ENCODE data around the gene SVOPL. TPM values are rescaled to one million over a fixed set of nuclear protein-coding genes. Genes with fewer than 3 reads are reported as not detected.

Gene SVOPL
- total and polyA plus RNA-seq, 2 donors (not counting 3 experiments of a cell fraction or from before 2014, with no cell fraction given): not detected

- no peaks in the 10 kb centered on the region for H3K4me1 ChIP-seq (ENCODE audit: control insufficient read depth, extremely low read depth, insufficient read depth, low read length)
- dilution Hi-C loops (cut with MboI; ENCODE audit: extremely low pct_ligation_motif_present, low sequenced_read_pairs) (no loop called here), intact Hi-C loops (cut with micrococcal nuclease) (no loop called here)
- H3K9me1 ChIP-seq (replicated peaks; ENCODE audit: control insufficient read depth, extremely low read depth, insufficient read depth, low read length): no peaks in the 10 kb centered on the region
- no peak for DNase-seq (ENCODE audit: low read depth, low spot score)
- H4K20me1 ChIP-seq (replicated peaks; ENCODE audit: control insufficient read depth, extremely low read depth, insufficient read depth, low read length): no peaks in the 10 kb centered on the region
- TF ChIP-seq MAX (IDR thresholded peaks at IDR 0.05; ENCODE audit: insufficient read depth, insufficient read length) (no peak), MYC (IDR thresholded peaks at IDR 0.05; ENCODE audit: low read depth, low read length) (no peak), GATA2 (IDR thresholded peaks at IDR 0.05; ENCODE audit: insufficient read depth, insufficient read length, low read depth, low read length) (no peak), FOS (IDR thresholded peaks at IDR 0.05; ENCODE audit: borderline replicate concordance, insufficient read depth, low read length) (no peak), EZH2 (IDR thresholded peaks at IDR 0.05; ENCODE audit: borderline replicate concordance, low read depth, low read length, severe bottlenecking) (no peak), JUN (IDR thresholded peaks at IDR 0.05; ENCODE audit: borderline replicate concordance, insufficient read depth, insufficient read length, low read depth) (no peak), CTCF (IDR thresholded peaks at IDR 0.05; ENCODE audit: extremely low read depth in 1 of 2, insufficient read depth in 1 of 2, low read depth in 1 of 2, low read length in 2 of 2) (no peak), POLR2A (IDR thresholded peaks at IDR 0.05; ENCODE audit: low read depth, low read length) (no peak), POLR2AphosphoS5 (IDR thresholded peaks at IDR 0.05; ENCODE audit: insufficient read depth, low read depth, low read length) (no peak)
- no peak for FAIRE-seq
- ChIA-PET POLR2A (no interaction called here), CTCF (no interaction called here)
- no peaks in the 10 kb centered on the region for H3K36me3 ChIP-seq (ENCODE audit: control insufficient read depth in 2 of 2, extremely low read depth in 1 of 2, insufficient read depth in 2 of 2, low read length in 2 of 2)
- H3K27me3 ChIP-seq (ENCODE audit: control insufficient read depth in 2 of 2, insufficient read depth in 2 of 2, low read length in 2 of 2): no peaks in the 10 kb centered on the region
- H3K4me2 ChIP-seq (ENCODE audit: insufficient read depth, low read length): no peak overlapping the region
- BruUV-seq (replicated peaks): no TSS peak
- H3K9ac ChIP-seq (replicated peaks; ENCODE audit: extremely low read depth, insufficient read depth, low read length): no peak overlapping the region
- no peak overlapping the region for H3K27ac ChIP-seq (ENCODE audit: insufficient read depth, low read depth, low read length)
- H3K4me3 ChIP-seq (replicated peaks in 1 of 3; ENCODE audit: insufficient read depth in 1 of 3, low read depth in 1 of 3, low read length in 3 of 3): no peak overlapping the region
- no peaks in the 10 kb centered on the region for H3K79me2 ChIP-seq (ENCODE audit: control insufficient read depth, insufficient read depth, low read length)
- H2AFZ ChIP-seq (ENCODE audit: low read depth, low read length): no peak overlapping the region
- no peaks in the 10 kb centered on the region for H3K9me3 ChIP-seq (replicated peaks; ENCODE audit: control insufficient read depth, insufficient read depth, low read length)
These were observed 68.1 kb downstream of the SVOPL start for GRCh38 chr7:138632826-138633602.
